H9 (cell line): ENCODE results near the gene CFP. TPM values are rescaled to one million over a fixed set of nuclear protein-coding genes. Genes with fewer than 3 reads are reported as not detected.
"Not testable (repeated sequence)": the region's sequence is repeated elsewhere in the genome, so short reads cannot be mapped to it uniquely, and the experiment has no call there.

Experiments used
- DNase-seq: peaks from one replicate; pipeline ENCODE4 v3.0.0-alpha.2; 2017
- H2AFZ ChIP-seq: one replicate; pipeline ENCODE4 v1.6.1; 2013; ENCODE audit warnings: mild to moderate bottlenecking, low read length, control low read depth, moderate library complexity
- H2AK5ac ChIP-seq: 2 replicates; pipeline ENCODE4 v1.6.1; 2013; ENCODE audit warnings: low read length, control low read depth, mixed read lengths; ENCODE audit not compliant: insufficient read length
- H2BK120ac ChIP-seq: one replicate; pipeline ENCODE4 v1.6.1; 2013; ENCODE audit warnings: low read depth, mild to moderate bottlenecking, low read length, control low read depth, inconsistent platforms; ENCODE audit not compliant: poor library complexity, severe bottlenecking
- H2BK12ac ChIP-seq: 2 replicates; pipeline ENCODE4 v1.6.1; 2013; ENCODE audit warnings: low read length, control low read depth, mixed read lengths, low read depth; ENCODE audit not compliant: insufficient read length
- H2BK15ac ChIP-seq: 2 replicates; pipeline ENCODE4 v1.6.1; 2013; ENCODE audit warnings: low read depth, low read length, control low read depth
- H2BK20ac ChIP-seq: one replicate; pipeline ENCODE4 v1.6.1; 2013; ENCODE audit warnings: low read depth, mild to moderate bottlenecking, low read length, control low read depth, inconsistent platforms; ENCODE audit not compliant: poor library complexity, severe bottlenecking
- H2BK5ac ChIP-seq: 2 replicates; pipeline ENCODE4 v1.6.1; 2013; ENCODE audit warnings: low read length, control low read depth, mixed read lengths; ENCODE audit not compliant: insufficient read length
- H3K14ac ChIP-seq: 2 replicates; pipeline ENCODE4 v1.6.1; 2013; ENCODE audit warnings: low read length, control low read depth; ENCODE audit not compliant: insufficient read depth
- H3K18ac ChIP-seq: 2 replicates; pipeline ENCODE4 v1.6.1; 2013; ENCODE audit warnings: low read depth, mild to moderate bottlenecking, mixed read lengths, low read length, control low read depth; ENCODE audit not compliant: insufficient read length
- H3K23ac ChIP-seq: 2 replicates; pipeline ENCODE4 v1.6.1; 2013; ENCODE audit warnings: low read length, control low read depth, mixed read lengths, low read depth; ENCODE audit not compliant: insufficient read length
- H3K23me2 ChIP-seq: 2 replicates; pipeline ENCODE4 v1.6.1; 2013; ENCODE audit warnings: low read depth, mild to moderate bottlenecking, mixed read lengths, low read length, control low read depth; ENCODE audit not compliant: insufficient read length, poor library complexity, severe bottlenecking
- H3K27ac ChIP-seq: 2 replicates; pipeline ENCODE4 v1.5.1; 2013; ENCODE audit warnings: low read length, control low read depth, mixed read lengths, low read depth; ENCODE audit not compliant: insufficient read length
- H3K27me3 ChIP-seq: 2 replicates; pipeline ENCODE4 v1.6.1; 2013; ENCODE audit warnings: low read length, control low read depth, inconsistent platforms; ENCODE audit not compliant: insufficient read depth
- H3K4ac ChIP-seq: 2 replicates; pipeline ENCODE4 v1.6.1; 2013; ENCODE audit warnings: low read depth, mild to moderate bottlenecking, control low read depth, inconsistent platforms, low read length, moderate library complexity
- H3K4me1 ChIP-seq: 2 replicates; pipeline ENCODE4 v1.6.1; 2013; ENCODE audit warnings: low read length, control low read depth, inconsistent platforms; ENCODE audit not compliant: insufficient read depth
- H3K4me2 ChIP-seq: 2 replicates; pipeline ENCODE4 v1.6.1; 2013; ENCODE audit warnings: low read length, control low read depth, mixed read lengths; ENCODE audit not compliant: insufficient read length, insufficient read depth
- H3K56ac ChIP-seq: 2 replicates; pipeline ENCODE4 v1.6.1; 2013; ENCODE audit warnings: low read depth, mild to moderate bottlenecking, mixed read lengths, low read length, control low read depth; ENCODE audit not compliant: insufficient read length
- H3K79me1 ChIP-seq: 2 replicates; pipeline ENCODE4 v1.6.1; 2013; ENCODE audit warnings: low read depth, mild to moderate bottlenecking, moderate library complexity, low read length, control low read depth, inconsistent platforms; ENCODE audit not compliant: insufficient read depth, poor library complexity, severe bottlenecking
- H3K79me2 ChIP-seq: 2 replicates; pipeline ENCODE4 v1.6.1; 2013; ENCODE audit warnings: low read length, control low read depth, inconsistent platforms; ENCODE audit not compliant: insufficient read depth
- H3K9ac ChIP-seq: 2 replicates; pipeline ENCODE4 v1.6.1; 2013; ENCODE audit warnings: low read length, control low read depth, mixed read lengths; ENCODE audit not compliant: insufficient read length; ENCODE audit errors: extremely low read depth
- H3K9me3 ChIP-seq: one replicate; pipeline ENCODE4 v1.6.1; 2013; ENCODE audit warnings: low read depth, low read length, inconsistent platforms; ENCODE audit not compliant: control insufficient read depth
- H3T11ph ChIP-seq: one replicate; pipeline ENCODE4 v1.6.1; 2013; ENCODE audit warnings: mild to moderate bottlenecking, low read length, control low read depth, inconsistent platforms
- H4K20me1 ChIP-seq: one replicate; pipeline ENCODE4 v1.6.1; 2013; ENCODE audit not compliant: control insufficient read depth, insufficient read length, insufficient read depth
- H4K5ac ChIP-seq: 2 replicates; pipeline ENCODE4 v1.6.1; 2013; ENCODE audit warnings: low read depth, mild to moderate bottlenecking, mixed read lengths, low read length, control low read depth; ENCODE audit not compliant: insufficient read length
- H4K8ac ChIP-seq: replicated peaks from 2 replicates; pipeline ENCODE4 v1.6.1; 2013; ENCODE audit warnings: low read length, control low read depth, mixed read lengths, low read depth; ENCODE audit not compliant: insufficient read length
- H4K91ac ChIP-seq: 2 replicates; pipeline ENCODE4 v1.6.1; 2013; ENCODE audit warnings: low read depth, mild to moderate bottlenecking, moderate library complexity, mixed read lengths, low read length, control low read depth; ENCODE audit not compliant: insufficient read length
- H3K27ac Mint-ChIP-seq, 3 experiments: 2 replicates in 2 of 3; 3 replicates in 1 of 3; pipeline ENCODE4 v1.8.0; 2020 to 2021; ENCODE audit warnings: mixed read lengths in 3 of 3, mild to moderate bottlenecking in 1 of 3, moderate library complexity in 1 of 3
- H3K27me3 Mint-ChIP-seq: 2 replicates; pipeline ENCODE4 v1.8.0; 2021; ENCODE audit warnings: low read depth, mild to moderate bottlenecking, moderate library complexity, mixed read lengths
- H3K36me3 Mint-ChIP-seq, 3 experiments: 2 replicates in 2 of 3; 3 replicates in 1 of 3; pipeline ENCODE4 v1.8.0; 2020 to 2021; ENCODE audit warnings: low read depth in 3 of 3, mixed read lengths in 3 of 3; ENCODE audit not compliant: insufficient read depth in 1 of 3
- H3K4me1 Mint-ChIP-seq, 2 experiments: 2 replicates each; pipeline ENCODE4 v1.8.0; 2020; ENCODE audit warnings: mixed read lengths in 2 of 2
- H3K4me3 Mint-ChIP-seq, 2 experiments: 2 replicates in 1 of 2; 3 replicates in 1 of 2; pipeline ENCODE4 v1.8.0; 2020 to 2021; ENCODE audit warnings: mild to moderate bottlenecking in 2 of 2, mixed read lengths in 2 of 2, moderate library complexity in 1 of 2
- H3K9me3 Mint-ChIP-seq, 2 experiments: 2 replicates in 1 of 2; 3 replicates in 1 of 2; pipeline ENCODE4 v1.8.0; 2020; ENCODE audit warnings: mild to moderate bottlenecking in 2 of 2, mixed read lengths in 2 of 2, moderate library complexity in 1 of 2
- WGBS: extraction: QIAGEN DNeasy Blood & Tissue Kit; methylation state at CpG from one replicate; pipeline ENCODE4 v1.1.7; 2013; ENCODE audit warnings: missing lambda C conversion rate, low lambda C conversion rate, mixed read lengths; ENCODE audit not compliant: insufficient read length; ENCODE audit errors: extremely low coverage; 5-methylcytosine and 5-hydroxymethylcytosine counted together
- total RNA-seq: library from RNA; stranded (reverse); gene quantifications from 2 replicates; pipeline ENCODE4 v1.2.1, GENCODE V29; 2021

CFP gene
- total RNA-seq, 1 experiment from 2014 or later, result 2.3 TPM

DNA sequence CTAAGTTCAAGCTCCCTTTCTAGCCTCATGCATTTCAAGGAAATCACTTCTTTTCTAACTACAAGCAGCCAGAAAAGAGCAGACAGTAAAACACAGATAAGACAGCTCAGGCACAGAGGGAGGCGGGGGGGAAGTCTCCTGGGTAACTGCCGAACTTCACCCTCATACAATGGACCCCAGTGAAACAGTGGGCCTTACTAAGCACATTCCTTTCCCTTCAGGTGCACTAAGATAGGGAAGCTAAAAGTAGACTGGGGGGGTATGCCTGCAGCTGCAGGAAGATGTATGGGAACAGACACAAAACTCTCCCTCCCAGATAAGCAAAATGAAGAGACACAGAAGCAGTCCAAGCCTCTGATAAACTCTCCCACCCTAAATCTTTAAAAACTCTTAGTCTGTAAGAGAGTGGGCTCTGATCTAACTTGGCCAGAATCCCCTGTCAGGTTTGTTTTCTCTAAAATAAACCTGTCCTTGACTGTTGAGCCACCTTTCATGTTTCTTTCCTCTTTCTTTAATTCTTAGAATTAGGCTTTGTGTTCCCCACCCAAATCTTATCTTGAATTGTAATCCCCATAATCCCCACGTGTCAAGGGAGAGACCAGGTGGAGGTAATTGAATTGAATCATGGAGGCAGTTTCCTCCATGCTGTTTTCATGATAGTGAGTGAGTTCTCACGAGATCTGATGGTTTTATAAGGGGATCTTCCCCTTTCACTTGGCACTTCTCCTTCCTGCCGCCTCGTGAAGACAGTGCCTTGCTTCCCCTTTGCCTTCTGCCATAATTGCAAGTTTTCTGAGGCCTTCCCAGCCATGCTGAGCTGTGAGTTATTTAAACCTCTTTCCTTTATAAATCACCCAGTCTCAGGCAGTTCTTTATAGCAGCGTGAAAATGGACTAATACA lies 46.5 kb upstream of the CFP start:
- H4K20me1 ChIP-seq, H2AK5ac ChIP-seq, H3K14ac ChIP-seq, H3K18ac ChIP-seq, H3K23ac ChIP-seq, H3K4me3 Mint-ChIP-seq, H3K4me1 Mint-ChIP-seq, H4K5ac ChIP-seq, H4K91ac ChIP-seq, H2BK5ac ChIP-seq, H3K27ac Mint-ChIP-seq, H4K8ac ChIP-seq, H3K23me2 ChIP-seq, H2BK120ac ChIP-seq, H2BK12ac ChIP-seq, H3K56ac ChIP-seq, H2BK20ac ChIP-seq, H3K27ac ChIP-seq, H3K79me1 ChIP-seq, H3K27me3 ChIP-seq, H3K79me2 ChIP-seq, H2BK15ac ChIP-seq, H3K4me1 ChIP-seq, H3T11ph ChIP-seq, H2AFZ ChIP-seq, DNase-seq, H3K4ac ChIP-seq, H3K36me3 Mint-ChIP-seq, H3K9ac ChIP-seq, H3K4me2 ChIP-seq: not testable (repeated sequence)
- peaks cover 66 to 69% of the 10 kb centered on the region in 2 experiments for H3K9me3 Mint-ChIP-seq
- H3K27me3 Mint-ChIP-seq, result peaks cover 21% of the 10 kb centered on the region
- no CpG with 5 or more reads among the region's 7 CpGs for WGBS
- peaks cover 33% of the 10 kb centered on the region for H3K9me3 ChIP-seq
